K562 (cell line): ENCODE results near the gene HSD17B10. TPM values are rescaled to one million over a fixed set of nuclear protein-coding genes. Genes with fewer than 3 reads are reported as not detected.

Source experiments
- ATAC-seq: fragments of 200-7000 bp; cut with Tn5 transposase; 3 replicates; pipeline ENCODE4 v1.9.1; 2020; ENCODE audit warnings: moderate library complexity
- BruUV-seq: library from RNA; stranded (reverse); fragments of 400-500 nt; replicated peaks from 2 replicates; lab custom pipeline; 2021; lab: Mats Ljungman, UMichigan
- CTCF ChIA-PET: fragments of 300-600 bp; formaldehyde crosslinking; extraction: SDS; loops from one replicate; lab custom pipeline; 2021; ENCODE audit warnings: low intra/inter-chr PET ratio; lab: Yijun Ruan, JAX
- POLR2A ChIA-PET: fragments of 300-600, 350-650 bp; sonication (Branson Sonifier 250); formaldehyde crosslinking; extraction: SDS; loops from one replicate; lab custom pipeline; 2021; ENCODE audit warnings: antibody characterized with exemption, inconsistent platforms; lab: Yijun Ruan, JAX
- DNase-seq, 4 experiments: peaks; one replicate each; pipeline versions ENCODE4 v3.0.0 to v3.0.0-alpha.2; 2011 to 2018; ENCODE audit warnings: low spot score in 3 of 4, mixed read lengths in 3 of 4; ENCODE audit errors: extremely low read depth in 1 of 4
- FAIRE-seq: peaks from 2 replicates; lab custom pipeline; 2011; peaks lifted over from hg19 to GRCh38; lab: Jason Lieb, UNC
- H2AFZ ChIP-seq: 2 replicates; pipeline ENCODE4 v1.6.0; 2011; ENCODE audit warnings: low read depth, low read length, control low read depth, inconsistent platforms
- H3K27ac ChIP-seq: fragments of 200-600 bp; 3 replicates; pipeline ENCODE4 v1.8.0; 2011; ENCODE audit warnings: low read depth, mild to moderate bottlenecking, control low read depth, inconsistent platforms, low read length, moderate library complexity, mixed read lengths; ENCODE audit errors: extremely low read depth
- H3K27me3 ChIP-seq, 2 experiments: fragments of 300-600 bp in 1 of 2; 2 replicates in 1 of 2; 3 replicates in 1 of 2; pipeline versions ENCODE4 v1.6.0 to v1.8.0; 2011; ENCODE audit warnings: inconsistent platforms in 2 of 2, low read length in 2 of 2, mild to moderate bottlenecking in 1 of 2, mixed read lengths in 1 of 2, moderate library complexity in 1 of 2; ENCODE audit not compliant: control insufficient read depth in 2 of 2, insufficient read depth in 2 of 2
- H3K36me3 ChIP-seq: fragments of 300-600 bp; 3 replicates; pipeline ENCODE4 v1.8.0; 2011; ENCODE audit warnings: mild to moderate bottlenecking, low read length, inconsistent platforms; ENCODE audit not compliant: control insufficient read depth, insufficient read depth
- H3K4me1 ChIP-seq, 2 experiments: fragments of 200-600 bp in 1 of 2; replicated peaks in 1 of 2; 2 replicates in 1 of 2; 3 replicates in 1 of 2; pipeline versions ENCODE4 v1.5.1 to v1.8.0; 2011; ENCODE audit warnings: inconsistent platforms in 2 of 2, low read length in 2 of 2, mild to moderate bottlenecking in 1 of 2, mixed read lengths in 1 of 2, moderate library complexity in 1 of 2; ENCODE audit not compliant: control insufficient read depth in 2 of 2, insufficient read depth in 2 of 2
- H3K4me2 ChIP-seq: 2 replicates; pipeline ENCODE4 v1.6.1; 2011; ENCODE audit warnings: low read length, control low read depth, inconsistent platforms, mixed read lengths; ENCODE audit not compliant: insufficient read depth
- H3K4me3 ChIP-seq: fragments of 200-600 bp; sonication (generic), shearing (Covaris generic); 2 replicates; pipeline ENCODE4 v1.5.1; 2016; ENCODE audit warnings: control low read depth, inconsistent platforms
- H3K79me2 ChIP-seq: fragments of 200-600 bp; 3 replicates; pipeline ENCODE4 v1.8.0; 2011; ENCODE audit warnings: low read length, inconsistent platforms; ENCODE audit not compliant: control insufficient read depth, insufficient read depth
- H3K9ac ChIP-seq, 2 experiments: 2 replicates each; pipeline versions ENCODE4 v1.6.0 to v1.6.1; 2011; ENCODE audit warnings: low read depth in 2 of 2, low read length in 2 of 2, control low read depth in 1 of 2, inconsistent platforms in 1 of 2, mild to moderate bottlenecking in 1 of 2, mixed read lengths in 1 of 2; ENCODE audit not compliant: insufficient read depth in 1 of 2
- H3K9me1 ChIP-seq: one replicate; pipeline ENCODE4 v1.6.0; 2011; ENCODE audit warnings: inconsistent platforms, mild to moderate bottlenecking, low read length, moderate library complexity; ENCODE audit not compliant: control insufficient read depth, insufficient read depth
- H3K9me3 ChIP-seq: replicated peaks from 2 replicates; pipeline ENCODE4 v1.5.1; 2011; ENCODE audit warnings: low read depth, low read length, inconsistent platforms; ENCODE audit not compliant: control insufficient read depth, insufficient read depth
- H4K20me1 ChIP-seq: replicated peaks from 2 replicates; pipeline ENCODE4 v1.6.1; 2011; ENCODE audit warnings: low read length, inconsistent platforms, mixed read lengths; ENCODE audit not compliant: control insufficient read depth, insufficient read depth
- CBX1 ChIP-seq: sonication (generic); IDR thresholded peaks from 2 replicates; pipeline ENCODE4 v1.6.1; 2016; ENCODE audit warnings: antibody characterized with exemption, low read depth, mild to moderate bottlenecking
- ESRRB ChIP-seq: fragments of 250-450 bp; sonication (Bioruptor Pico); IDR thresholded peaks from 2 replicates; pipeline ENCODE4 v1.5.0; 2020; ENCODE audit warnings: mild to moderate bottlenecking, moderate library complexity, borderline replicate concordance
- FOXA3 ChIP-seq, 2 experiments: fragments of 450-650 bp in 1 of 2; sonication (generic) in 1 of 2; formaldehyde crosslinking; IDR thresholded peaks in 1 of 2; conservative IDR thresholded peaks in 1 of 2; 2 replicates each; pipeline versions ENCODE4 v1.4.0 to v1.8.0; 2020 to 2022; ENCODE audit warnings: mild to moderate bottlenecking in 2 of 2, missing genetic modification reagents in 1 of 2
- HDGF ChIP-seq: fragments of 450-650 bp; IDR thresholded peaks from 2 replicates; pipeline ENCODE4 v1.6.1; 2016
- KDM5B ChIP-seq: fragments of 200-600 bp; sonication (generic); IDR thresholded peaks from 2 replicates; pipeline ENCODE4 v1.6.1; 2012; ENCODE audit warnings: low read depth, mild to moderate bottlenecking, moderate library complexity, low read length, control low read depth, inconsistent platforms; ENCODE audit not compliant: insufficient replicate concordance
- MCM7 ChIP-seq, 2 experiments: fragments of 450-650 bp; IDR thresholded peaks; 2 replicates each; pipeline ENCODE4 v1.6.1; 2016 to 2018
- MECOM ChIP-seq: fragments of 250-450 bp; sonication (Bioruptor Pico); IDR thresholded peaks from 2 replicates; pipeline ENCODE4 v1.8.0; 2022; ENCODE audit warnings: inconsistent platforms
- NFIX ChIP-seq: fragments of 250-450 bp; sonication (Bioruptor Pico); IDR thresholded peaks from 2 replicates; pipeline ENCODE4 v1.4.0; 2020; ENCODE audit warnings: low read depth, mild to moderate bottlenecking, moderate library complexity
- NR1H2 ChIP-seq: sonication (generic); formaldehyde crosslinking; IDR thresholded peaks from 2 replicates; pipeline ENCODE4 v1.4.0; 2020; ENCODE audit warnings: mild to moderate bottlenecking, missing genetic modification reagents
- RAD21 ChIP-seq, 2 experiments: fragments of 250-450 bp in 1 of 2; fragments of 450-650 bp in 1 of 2; sonication (Bioruptor Pico) in 1 of 2; formaldehyde crosslinking in 1 of 2; IDR thresholded peaks in 1 of 2; conservative IDR thresholded peaks in 1 of 2; 2 replicates each; pipeline versions ENCODE4 v1.4.0 to v1.8.0; 2020 to 2022; ENCODE audit warnings: mild to moderate bottlenecking in 2 of 2, moderate library complexity in 1 of 2
- SMARCA5 ChIP-seq: fragments of 450-650 bp; IDR thresholded peaks from 2 replicates; pipeline ENCODE4 v1.6.1; 2016
- SNIP1 ChIP-seq: fragments of 450-650 bp; IDR thresholded peaks from 2 replicates; pipeline ENCODE4 v1.7.1; 2017; ENCODE audit warnings: low read depth, mild to moderate bottlenecking
- SRSF3 ChIP-seq: fragments of 200-400 bp; formaldehyde crosslinking; IDR thresholded peaks from 2 replicates; pipeline ENCODE4 v1.6.1; 2016; ENCODE audit warnings: mild to moderate bottlenecking, low read length, moderate library complexity; ENCODE audit not compliant: insufficient read depth
- SRSF7 ChIP-seq: fragments of 200-400 bp; formaldehyde crosslinking; optimal IDR thresholded peaks from 2 replicates; pipeline ENCODE3; 2017; ENCODE audit warnings: mild to moderate bottlenecking, low read depth, low read length
- STAT5A ChIP-seq: IDR thresholded peaks from 2 replicates; pipeline ENCODE4 v1.6.1; 2012; ENCODE audit warnings: low read length, inconsistent platforms, borderline replicate concordance
- ZNF263 ChIP-seq: sonication (generic); formaldehyde crosslinking; IDR thresholded peaks from 2 replicates; pipeline ENCODE4 v1.8.0; 2022; ENCODE audit warnings: mild to moderate bottlenecking, missing genetic modification reagents, borderline replicate concordance
- ZNF324 ChIP-seq: fragments of 250-450 bp; sonication (Bioruptor Pico); IDR thresholded peaks from 2 replicates; pipeline ENCODE4 v1.4.0; 2020; ENCODE audit warnings: mild to moderate bottlenecking
- ZNF79 ChIP-seq: fragments of 250-450 bp; sonication (Bioruptor Pico); IDR thresholded peaks from 2 replicates; pipeline ENCODE4 v1.4.0; 2020; ENCODE audit warnings: low read depth, mild to moderate bottlenecking, moderate library complexity
- WGBS: fragments of 100-300 bp; shearing (Covaris generic); methylation state at CpG from one replicate; pipeline ENCODE4 v1.1.6; 2016; ENCODE audit warnings: low coverage, mixed read lengths; ENCODE audit not compliant: insufficient coverage; ENCODE audit errors: missing lambda C conversion rate; 5-methylcytosine and 5-hydroxymethylcytosine counted together
- in situ Hi-C: fragments of 300-500 bp; cut with MboI; formaldehyde crosslinking; loops from 4 replicates; pipeline ENCODE4 v1.15.0; 2018; ENCODE audit warnings: inconsistent platforms, mixed read lengths
- intact Hi-C: fragments of 100-400 bp; cut with micrococcal nuclease; formaldehyde crosslinking; loops from 2 replicates; pipeline ENCODE4 v1.14.2; 2022
- polyA plus RNA-seq, 8 experiments: library from polyadenylated mRNA; depleted of rRNA in 4 of 8; stranded (reverse) in 5 of 8; unstranded in 3 of 8; fragments of >200 nt; fragmentation: Nextera tagmentation in 2 of 8; fragmentation: Illumina TruSeq in 1 of 8; extraction: Ambion mirVana in 2 of 8; extraction: Trizol in 1 of 8; gene quantifications; 2 replicates each; pipeline versions ENCODE4 v1.2.1 to v1.2.3, GENCODE V29; 2011 to 2014; ENCODE audit warnings: inconsistent platforms in 1 of 8, missing spikeins in 1 of 8
- total RNA-seq, 7 experiments: library from RNA; depleted of rRNA in 6 of 7; stranded (reverse); fragments of >200 nt in 6 of 7; fragmentation: Illumina TruSeq in 2 of 7; extraction: Trizol in 2 of 7; gene quantifications; 2 replicates each; pipeline versions ENCODE4 v1.2.1 to v1.2.3, GENCODE V29; 2011 to 2021; ENCODE audit warnings: low replicate concordance in 1 of 7
- TF ChIP-seq, protein P1 (sequence below): IDR thresholded peaks from 2 replicates; pipeline ENCODE4 v1.6.1; 2011; ENCODE audit not compliant: insufficient read length; ENCODE audit errors: extremely low read depth

Gene HSD17B10
- total and polyA plus RNA-seq, 9 of the 15 experiments (the other 6 are each of a cell fraction or from before 2014, with no cell fraction given): 45.3 to 221 (median 186) TPM

- TF ChIP-seq RAD21 (CRISPR knock-in tag; conservative IDR thresholded peaks at IDR 0.05 in 1 of 2, IDR thresholded peaks at IDR 0.05 in 1 of 2) (no peak), SNIP1 (no peak), MCM7 (IDR thresholded peaks at IDR 0.05) (no peak), FOXA3 (CRISPR knock-in tag; conservative IDR thresholded peaks at IDR 0.05 in 1 of 2, IDR thresholded peaks at IDR 0.05 in 1 of 2) (no peak), NR1H2 (CRISPR knock-in tag) (no peak), KDM5B (no peak), HDGF (no peak), STAT5A (no peak), ZNF79 (CRISPR knock-in tag) (no peak), SRSF7 (no peak), ZNF324 (no peak), ZNF263 (CRISPR knock-in tag) (no peak), SMARCA5 (no peak), NFIX (CRISPR knock-in tag) (no peak), CBX1 (no peak), SRSF3 (no peak), MECOM (CRISPR knock-in tag) (no peak), ESRRB (CRISPR knock-in tag) (no peak)
- TF ChIP-seq, protein P1, sequence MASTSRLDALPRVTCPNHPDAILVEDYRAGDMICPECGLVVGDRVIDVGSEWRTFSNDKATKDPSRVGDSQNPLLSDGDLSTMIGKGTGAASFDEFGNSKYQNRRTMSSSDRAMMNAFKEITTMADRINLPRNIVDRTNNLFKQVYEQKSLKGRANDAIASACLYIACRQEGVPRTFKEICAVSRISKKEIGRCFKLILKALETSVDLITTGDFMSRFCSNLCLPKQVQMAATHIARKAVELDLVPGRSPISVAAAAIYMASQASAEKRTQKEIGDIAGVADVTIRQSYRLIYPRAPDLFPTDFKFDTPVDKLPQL: no peak
- H3K4me3 ChIP-seq: no peak overlapping the region
- no peaks in the 10 kb centered on the region for H3K9me1 ChIP-seq
- no peaks in the 10 kb centered on the region; a peak in 2 of 5 replicates for H3K27me3 ChIP-seq
- no TSS peak for BruUV-seq
- H3K27ac ChIP-seq: no peak overlapping the region
- no peak overlapping the region for H3K9ac ChIP-seq
- no peaks in the 10 kb centered on the region for H3K79me2 ChIP-seq
- no peaks in the 10 kb centered on the region for H4K20me1 ChIP-seq
- H3K36me3 ChIP-seq: no peaks in the 10 kb centered on the region
- no peak for FAIRE-seq
- H2AFZ ChIP-seq: peak overlapping the region; percentile 38; the same call in 1 of the 2 replicates
- intact Hi-C loops: no loop called here
- 70% methylated on average over 5 of the region's 5 CpGs for WGBS
- POLR2A ChIA-PET: no interaction called here
- no peak for DNase-seq
- no peak overlapping the region for H3K4me2 ChIP-seq
- in situ Hi-C loops: no loop called here
- ATAC-seq: no peak
- peaks cover 6 to 11% of the 10 kb centered on the region in 2 experiments; a peak in 3 of 5 replicates for H3K4me1 ChIP-seq
- CTCF ChIA-PET: no interaction called here
- H3K9me3 ChIP-seq: no peaks in the 10 kb centered on the region
Measured at GRCh38 chrX:53440101-53440500, 5.9 kb upstream of the HSD17B10 start.
